Measurements from ENCODE around the gene GTF3C2. TPM values are rescaled to one million over a fixed set of nuclear protein-coding genes. Genes with fewer than 3 reads are reported as not detected.

GTF3C2 gene
- total and polyA plus RNA-seq, 2 of the 4 experiments (the other 2 are of a cell fraction): 25.5 to 36.9 TPM

- Histone ChIP-seq H3K23ac (ENCODE audit: low read depth, low read length) (no peak overlapping the region), H3K18ac (ENCODE audit: low read depth, low read length) (no peak overlapping the region), H3K27me3 (ENCODE audit: control insufficient read depth, insufficient read depth, low read length) (no peaks in the 10 kb centered on the region), H2BK120ac (ENCODE audit: low read depth, low read length) (no peak overlapping the region), H3K4me3 (ENCODE audit: insufficient read depth, low read depth, low read length) (no peak overlapping the region), H4K5ac (ENCODE audit: low read depth, low read length) (no peak overlapping the region), H4K20me1 (ENCODE audit: insufficient read depth, low read length) (no peaks in the 10 kb centered on the region), H3K4ac (ENCODE audit: low read depth, low read length) (no peak overlapping the region), H3K4me2 (ENCODE audit: low read depth, low read length) (no peak overlapping the region), H3K79me1 (ENCODE audit: low read depth in 1 of 2, low read length in 2 of 2) (peaks cover 6 to 17% of the 10 kb centered on the region in 2 experiments), H3K14ac (replicated peaks; ENCODE audit: low read depth, low read length) (no peak overlapping the region), H3K9ac (ENCODE audit: low read depth, low read length) (no peak overlapping the region), H4K8ac (ENCODE audit: low read depth in 2 of 2, low read length in 2 of 2) (no peak overlapping the region), H2BK5ac (ENCODE audit: low read depth, low read length, poor library complexity, severe bottlenecking) (no peak overlapping the region), H4K91ac (ENCODE audit: insufficient read depth, low read depth, low read length) (no peak overlapping the region), H3K27ac (ENCODE audit: insufficient read depth, low read length) (no peak overlapping the region), H3K9me1 (ENCODE audit: insufficient read depth, low read length) (0 out of 2 replicates have a peak, but pooled peaks cover 4% of the 10 kb centered on the region), H3K9me3 (ENCODE audit: control insufficient read depth, insufficient read depth, low read length) (no peaks in the 10 kb centered on the region), H3K36me3 (ENCODE audit: control insufficient read depth, insufficient read depth, low read length) (peaks cover 15% of the 10 kb centered on the region), H2AFZ (replicated peaks; ENCODE audit: low read length, poor library complexity) (no peak overlapping the region), H2BK20ac (ENCODE audit: low read depth, low read length) (no peak overlapping the region), H2AK9ac (replicated peaks; ENCODE audit: low read depth, low read length, poor library complexity) (no peak overlapping the region), H2BK15ac (ENCODE audit: low read depth, low read length) (no peak overlapping the region), H2AK5ac (ENCODE audit: low read depth, low read length) (no peak overlapping the region), H3K4me1 (ENCODE audit: control insufficient read depth, insufficient read depth, low read length) (no peaks in the 10 kb centered on the region), H3K56ac (ENCODE audit: extremely low read depth, insufficient read depth, low read length) (no peak overlapping the region)
- no TSS peak for BruUV-seq (replicated peaks)
- no CpG with 5 or more reads among the region's 8 CpGs for WGBS, 2 experiments (ENCODE audit: extremely low coverage in 2 of 2, insufficient read length in 1 of 2)
- TF ChIP-seq RAD21 (IDR thresholded peaks at IDR 0.05; ENCODE audit: low read length) (no peak), ELK1 (IDR thresholded peaks at IDR 0.05; ENCODE audit: borderline replicate concordance, low read depth, low read length) (no peak), CEBPB (IDR thresholded peaks at IDR 0.05; ENCODE audit: low read depth, low read length) (no peak), USF2 (IDR thresholded peaks at IDR 0.05; ENCODE audit: low read depth, low read length) (no peak), FOS (IDR thresholded peaks at IDR 0.05; ENCODE audit: low read depth, low read length) (no peak), MXI1 (IDR thresholded peaks at IDR 0.05; ENCODE audit: borderline replicate concordance, low read depth, low read length) (no peak), MAZ (IDR thresholded peaks at IDR 0.05; ENCODE audit: borderline replicate concordance, low read depth, low read length) (no peak), NFE2L2 (IDR thresholded peaks at IDR 0.05; ENCODE audit: low read depth, low read length) (no peak), POLR2A (IDR thresholded peaks at IDR 0.05; ENCODE audit: low read depth, low read length) (no peak), RFX5 (IDR thresholded peaks at IDR 0.05; ENCODE audit: low read depth, low read length) (no peak), CTCF (conservative IDR thresholded peaks at IDR 0.05; ENCODE audit: low read depth, low read length) (no peak), BHLHE40 (IDR thresholded peaks at IDR 0.05; ENCODE audit: low read depth, low read length) (no peak), CHD1 (IDR thresholded peaks at IDR 0.05; ENCODE audit: low read depth, low read length) (no peak), MAFK (IDR thresholded peaks at IDR 0.05; ENCODE audit: low read depth, low read length) (no peak), RCOR1 (IDR thresholded peaks at IDR 0.05; ENCODE audit: insufficient replicate concordance, low read length) (no peak)
- ChIA-PET CTCF (no interaction called here), POLR2A (ENCODE audit: unreplicated experiment) (no interaction called here)
- in situ Hi-C loops (cut with MboI; ENCODE audit: low sequenced_read_pairs): no loop called here
- dilution Hi-C loops (cut with HindIII; ENCODE audit: low sequenced_read_pairs, unreplicated experiment): no loop called here
- ATAC-seq (ENCODE audit: low read depth) (no peak), DNase-seq (no peak)
- intact Hi-C loops (cut with micrococcal nuclease): no loop called here
Observed at GRCh38 chr2:27315122-27315521, 41.4 kb downstream of the GTF3C2 start.

All from IMR-90 (cell line).